Astrocyte (in vitro differentiated cells and primary cell): ENCODE results near the gene ACE2.

Experiments used
- EZH2 ChIP-seq: IDR thresholded peaks from 2 replicates; pipeline ENCODE4 v1.6.1; 2012; ENCODE audit warnings: mild to moderate bottlenecking, low read length, inconsistent platforms; ENCODE audit not compliant: insufficient read depth
- TF ChIP-seq, protein P1 (sequence below): IDR thresholded peaks from 2 replicates; pipeline ENCODE4 v1.5.1; 2011; ENCODE audit warnings: low read depth, mild to moderate bottlenecking, inconsistent platforms, low read length, moderate library complexity; ENCODE audit not compliant: insufficient read depth

DNA sequence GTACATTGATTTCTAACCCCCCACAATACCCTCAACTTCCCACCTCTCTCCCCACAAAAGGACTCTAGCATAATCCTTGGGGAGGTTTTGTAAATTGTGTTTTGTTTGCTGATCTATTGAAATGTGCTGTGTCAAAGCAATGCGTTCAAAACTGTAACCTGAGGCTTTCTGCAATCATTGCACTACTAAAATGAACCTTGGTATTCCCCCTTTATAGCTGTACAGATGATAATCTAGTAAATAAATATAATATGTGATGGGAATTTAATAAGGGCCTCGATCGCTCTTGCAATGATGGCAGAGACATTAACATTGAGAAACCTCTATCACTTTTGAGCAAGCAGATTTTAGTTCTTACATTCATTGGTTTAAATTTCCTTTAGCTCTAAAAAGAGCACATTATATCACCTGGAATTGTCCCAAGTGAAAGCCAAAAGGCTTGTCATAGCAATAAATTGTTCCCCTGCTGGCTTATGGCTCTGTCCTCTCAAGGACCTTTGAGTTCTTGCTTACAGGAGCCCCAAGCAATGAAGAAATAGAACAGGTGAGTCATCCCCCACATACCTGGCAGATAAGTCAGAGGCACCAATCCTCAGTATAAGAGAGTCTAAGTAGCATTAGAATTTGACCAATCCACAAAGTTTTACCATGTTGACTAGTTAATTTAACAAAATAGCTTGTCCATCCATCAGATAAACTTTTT, 18.4 kb upstream of the ACE2 start:
- TF ChIP-seq EZH2, result no peak
- TF ChIP-seq, protein P1, sequence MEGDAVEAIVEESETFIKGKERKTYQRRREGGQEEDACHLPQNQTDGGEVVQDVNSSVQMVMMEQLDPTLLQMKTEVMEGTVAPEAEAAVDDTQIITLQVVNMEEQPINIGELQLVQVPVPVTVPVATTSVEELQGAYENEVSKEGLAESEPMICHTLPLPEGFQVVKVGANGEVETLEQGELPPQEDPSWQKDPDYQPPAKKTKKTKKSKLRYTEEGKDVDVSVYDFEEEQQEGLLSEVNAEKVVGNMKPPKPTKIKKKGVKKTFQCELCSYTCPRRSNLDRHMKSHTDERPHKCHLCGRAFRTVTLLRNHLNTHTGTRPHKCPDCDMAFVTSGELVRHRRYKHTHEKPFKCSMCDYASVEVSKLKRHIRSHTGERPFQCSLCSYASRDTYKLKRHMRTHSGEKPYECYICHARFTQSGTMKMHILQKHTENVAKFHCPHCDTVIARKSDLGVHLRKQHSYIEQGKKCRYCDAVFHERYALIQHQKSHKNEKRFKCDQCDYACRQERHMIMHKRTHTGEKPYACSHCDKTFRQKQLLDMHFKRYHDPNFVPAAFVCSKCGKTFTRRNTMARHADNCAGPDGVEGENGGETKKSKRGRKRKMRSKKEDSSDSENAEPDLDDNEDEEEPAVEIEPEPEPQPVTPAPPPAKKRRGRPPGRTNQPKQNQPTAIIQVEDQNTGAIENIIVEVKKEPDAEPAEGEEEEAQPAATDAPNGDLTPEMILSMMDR, result no peak
